ENCODE data around the gene AUTS2.

AUTS2 gene

GRCh38 chr7:70217571-70217970, 619.3 kb downstream of the AUTS2 start:
- no peak for DNase-seq (ENCODE audit: low read depth)
- no peak for TF ChIP-seq CTCF (IDR thresholded peaks at IDR 0.05; ENCODE audit: control insufficient read depth, extremely low read depth, insufficient read depth)
- H3K4me3 ChIP-seq (ENCODE audit: low read depth, low read length), result no peak overlapping the region

GRCh38 chr7:70218006-70218405, 619.7 kb downstream of the AUTS2 start:
- no peak for TF ChIP-seq CTCF (IDR thresholded peaks at IDR 0.05; ENCODE audit: control insufficient read depth, extremely low read depth, insufficient read depth)
- H3K4me3 ChIP-seq (ENCODE audit: low read depth, low read length), result no peak overlapping the region
- DNase-seq (ENCODE audit: low read depth), result no peak

- H3K4me3 ChIP-seq (ENCODE audit: low read depth, low read length), result no peak overlapping the region
- no peak for TF ChIP-seq CTCF (IDR thresholded peaks at IDR 0.05; ENCODE audit: control insufficient read depth, extremely low read depth, insufficient read depth)
- DNase-seq (ENCODE audit: low read depth), result no peak
Measured at GRCh38 chr7:70219061-70219460, 620.8 kb downstream of the AUTS2 start.

GRCh38 chr7:70229242-70229641, 631.0 kb downstream of the AUTS2 start:
- no peak for DNase-seq (ENCODE audit: low read depth)
- H3K4me3 ChIP-seq (ENCODE audit: low read depth, low read length), result no peak overlapping the region
- no peak for TF ChIP-seq CTCF (IDR thresholded peaks at IDR 0.05; ENCODE audit: control insufficient read depth, extremely low read depth, insufficient read depth)

GRCh38 chr7:70230761-70231160, 632.5 kb downstream of the AUTS2 start:
- H3K4me3 ChIP-seq (ENCODE audit: low read depth, low read length), result no peak overlapping the region
- TF ChIP-seq CTCF (IDR thresholded peaks at IDR 0.05; ENCODE audit: control insufficient read depth, extremely low read depth, insufficient read depth), result no peak
- no peak for DNase-seq (ENCODE audit: low read depth)

- no peak for TF ChIP-seq CTCF (IDR thresholded peaks at IDR 0.05; ENCODE audit: control insufficient read depth, extremely low read depth, insufficient read depth)
- H3K4me3 ChIP-seq (ENCODE audit: low read depth, low read length), result no peak overlapping the region
- no peak for DNase-seq (ENCODE audit: low read depth)
Measured at GRCh38 chr7:70233776-70234175, 635.5 kb downstream of the AUTS2 start.

GRCh38 chr7:70237256-70237655, 639.0 kb downstream of the AUTS2 start:
- no peak overlapping the region for H3K4me3 ChIP-seq (ENCODE audit: low read depth, low read length)
- TF ChIP-seq CTCF (IDR thresholded peaks at IDR 0.05; ENCODE audit: control insufficient read depth, extremely low read depth, insufficient read depth), result no peak
- DNase-seq (ENCODE audit: low read depth), result no peak

Measured in LNCaP clone FGC (cell line).